ENCODE results near the gene GMNN.
"Not testable (repeated sequence)": the region's sequence is repeated elsewhere in the genome, so short reads cannot be mapped to it uniquely, and the experiment has no call there.

GMNN gene

GRCh38 chr6:24774696-24775519, at the start of gene GMNN:
Gene GMNN (plus strand): TSS chr6:24774937. CDS start chr6:24777247, 2,310 bp downstream.
- peak; percentile 94 for DNase-seq

- not testable (repeated sequence) for DNase-seq
Measured at GRCh38 chr6:24730653-24731052, 44.1 kb upstream of the GMNN start.

GRCh38 chr6:24731456-24732134, 43.1 kb upstream of the GMNN start:
- DNase-seq: not testable (repeated sequence)

GRCh38 chr6:24734166-24734565, 40.6 kb upstream of the GMNN start:
- no peak for DNase-seq

- not testable (repeated sequence) for DNase-seq
Measured at GRCh38 chr6:24734710-24735109, 40.0 kb upstream of the GMNN start.

GRCh38 chr6:24738741-24739140, 36.0 kb upstream of the GMNN start:
- DNase-seq: no peak

GRCh38 chr6:24740861-24741260, 33.9 kb upstream of the GMNN start:
- no peak for DNase-seq

- no peak for DNase-seq
Measured at GRCh38 chr6:24742216-24742738, 32.5 kb upstream of the GMNN start.

- DNase-seq: peak; percentile 97
Measured at GRCh38 chr6:24743265-24743943, 31.3 kb upstream of the GMNN start.

GRCh38 chr6:24743944-24744335, 30.8 kb upstream of the GMNN start:
- DNase-seq: no peak

- DNase-seq: no peak
Measured at GRCh38 chr6:24744911-24745310, 29.8 kb upstream of the GMNN start.

- no peak for DNase-seq
Measured at GRCh38 chr6:24749297-24749696, 25.4 kb upstream of the GMNN start.

GRCh38 chr6:24750878-24751277, 23.9 kb upstream of the GMNN start:
- DNase-seq: not testable (repeated sequence)

- DNase-seq: no peak
Measured at GRCh38 chr6:24752503-24752902, 22.2 kb upstream of the GMNN start.

- no peak for DNase-seq
Measured at GRCh38 chr6:24752917-24753492, 21.7 kb upstream of the GMNN start.

- no peak for DNase-seq
Measured at GRCh38 chr6:24753545-24753944, 21.2 kb upstream of the GMNN start.

GRCh38 chr6:24754378-24754777, 20.4 kb upstream of the GMNN start:
- DNase-seq: not testable (repeated sequence)

- DNase-seq: no peak
Measured at GRCh38 chr6:24755279-24755678, 19.5 kb upstream of the GMNN start.

- DNase-seq: no peak
Measured at GRCh38 chr6:24757611-24758010, 17.1 kb upstream of the GMNN start.

- DNase-seq: no peak
Measured at GRCh38 chr6:24759718-24760117, 15.0 kb upstream of the GMNN start.

GRCh38 chr6:24760210-24760609, 14.5 kb upstream of the GMNN start:
- no peak for DNase-seq

GRCh38 chr6:24761193-24761835, 13.4 kb upstream of the GMNN start:
- no peak for DNase-seq

- no peak for DNase-seq
Measured at GRCh38 chr6:24761851-24762250, 12.9 kb upstream of the GMNN start.

Data from fibroblast of upper back skin (primary cell).